MM.1S (cell line): ENCODE results near the gene NCOA3.

ENCODE experiments used
- DNase-seq: peaks from one replicate; pipeline ENCODE4 v3.0.0-alpha.2; 2015
- H2AFZ ChIP-seq: fragments of 300-600 bp; sonication (generic); 2 replicates; pipeline ENCODE4 v1.6.0; 2016; ENCODE audit warnings: antibody characterized with exemption, low read length
- H3F3A ChIP-seq: fragments of 300-600 bp; sonication (generic); 2 replicates; pipeline ENCODE4 v1.6.1; 2016; ENCODE audit warnings: mild to moderate bottlenecking, antibody characterized with exemption, low read length, moderate library complexity, mixed read lengths; ENCODE audit not compliant: insufficient read depth
- H3K27ac ChIP-seq: fragments of 300-600 bp; sonication (generic); 2 replicates; pipeline ENCODE4 v1.5.1; 2016; ENCODE audit warnings: mild to moderate bottlenecking, low read length
- H3K27me3 ChIP-seq: fragments of 300-600 bp; sonication (generic); replicated peaks from 2 replicates; pipeline ENCODE4 v1.6.0; 2016; ENCODE audit warnings: low read length; ENCODE audit not compliant: insufficient read depth
- H3K36me3 ChIP-seq: fragments of 300-600 bp; sonication (generic); replicated peaks from 2 replicates; pipeline ENCODE4 v1.6.1; 2016; ENCODE audit warnings: mild to moderate bottlenecking, low read length, mixed read lengths; ENCODE audit not compliant: insufficient read depth
- H3K4me1 ChIP-seq: fragments of 300-600 bp; sonication (generic); 2 replicates; pipeline ENCODE4 v1.6.1; 2016; ENCODE audit warnings: low read length, mixed read lengths
- H3K4me2 ChIP-seq: fragments of 300-600 bp; sonication (generic); 2 replicates; pipeline ENCODE4 v1.6.0; 2016; ENCODE audit warnings: low read depth, low read length
- H3K4me3 ChIP-seq: fragments of 300-600 bp; sonication (generic); 2 replicates; pipeline ENCODE4 v1.5.1; 2016; ENCODE audit warnings: low read length, mixed read lengths
- H3K79me2 ChIP-seq: fragments of 300-600 bp; sonication (generic); 2 replicates; pipeline ENCODE4 v1.6.1; 2016; ENCODE audit warnings: mixed run types, low read length, mixed read lengths
- H3K9ac ChIP-seq: fragments of 300-600 bp; sonication (generic); 2 replicates; pipeline ENCODE4 v1.6.1; 2016; ENCODE audit warnings: low read length, mixed read lengths
- H3K9me2 ChIP-seq: fragments of 300-600 bp; sonication (generic); replicated peaks from 2 replicates; pipeline ENCODE4 v1.6.1; 2016; ENCODE audit warnings: mild to moderate bottlenecking, low read length, mixed read lengths; ENCODE audit not compliant: insufficient read depth
- H3K9me3 ChIP-seq: fragments of 300-600 bp; sonication (generic); replicated peaks from 2 replicates; pipeline ENCODE4 v1.6.1; 2016; ENCODE audit warnings: mild to moderate bottlenecking, low read length, mixed read lengths; ENCODE audit not compliant: insufficient read depth
- H4K20me1 ChIP-seq: fragments of 300-600 bp; sonication (generic); 2 replicates; pipeline ENCODE4 v1.6.1; 2016; ENCODE audit warnings: mild to moderate bottlenecking, low read length, moderate library complexity, mixed read lengths; ENCODE audit not compliant: insufficient read depth
- EZH2 ChIP-seq: fragments of 300-600 bp; sonication (generic); optimal IDR thresholded peaks from 2 replicates; pipeline ENCODE3; 2017; ENCODE audit warnings: low read depth, mild to moderate bottlenecking, antibody characterized with exemption, low read length, mixed read lengths
- EZH2phosphoT487 ChIP-seq: fragments of 300-600 bp; sonication (generic); IDR thresholded peaks from 2 replicates; pipeline ENCODE4 v1.6.1; 2018; ENCODE audit warnings: antibody characterized with exemption, low read length
- TF ChIP-seq, protein P1 (sequence below): fragments of 300-600 bp; sonication (generic); IDR thresholded peaks from 2 replicates; pipeline ENCODE4 v1.5.1; 2016; ENCODE audit warnings: antibody characterized with exemption, low read length, mixed read lengths

NCOA3 gene

GRCh38 chr20:47677635-47678453 is 176.2 kb downstream of the NCOA3 start:
- Histone ChIP-seq H2AFZ (no peak overlapping the region), H3K4me2 (no peak overlapping the region)

GRCh38 chr20:47678536-47678935 is 176.8 kb downstream of the NCOA3 start:
- Histone ChIP-seq H3F3A (no peaks in the 10 kb centered on the region), H3K4me1 (no peaks in the 10 kb centered on the region), H3K9ac (no peak overlapping the region), H3K4me3 (no peak overlapping the region), H3K9me2 (no peaks in the 10 kb centered on the region), H3K36me3 (no peaks in the 10 kb centered on the region; the same call in none of the 2 replicates), H2AFZ (no peak overlapping the region), H3K79me2 (no peaks in the 10 kb centered on the region), H3K4me2 (no peak overlapping the region), H3K27ac (no peak overlapping the region), H4K20me1 (no peaks in the 10 kb centered on the region), H3K9me3 (no peaks in the 10 kb centered on the region), H3K27me3 (no peaks in the 10 kb centered on the region)
- no peak for TF ChIP-seq EZH2
- TF ChIP-seq, protein P1, sequence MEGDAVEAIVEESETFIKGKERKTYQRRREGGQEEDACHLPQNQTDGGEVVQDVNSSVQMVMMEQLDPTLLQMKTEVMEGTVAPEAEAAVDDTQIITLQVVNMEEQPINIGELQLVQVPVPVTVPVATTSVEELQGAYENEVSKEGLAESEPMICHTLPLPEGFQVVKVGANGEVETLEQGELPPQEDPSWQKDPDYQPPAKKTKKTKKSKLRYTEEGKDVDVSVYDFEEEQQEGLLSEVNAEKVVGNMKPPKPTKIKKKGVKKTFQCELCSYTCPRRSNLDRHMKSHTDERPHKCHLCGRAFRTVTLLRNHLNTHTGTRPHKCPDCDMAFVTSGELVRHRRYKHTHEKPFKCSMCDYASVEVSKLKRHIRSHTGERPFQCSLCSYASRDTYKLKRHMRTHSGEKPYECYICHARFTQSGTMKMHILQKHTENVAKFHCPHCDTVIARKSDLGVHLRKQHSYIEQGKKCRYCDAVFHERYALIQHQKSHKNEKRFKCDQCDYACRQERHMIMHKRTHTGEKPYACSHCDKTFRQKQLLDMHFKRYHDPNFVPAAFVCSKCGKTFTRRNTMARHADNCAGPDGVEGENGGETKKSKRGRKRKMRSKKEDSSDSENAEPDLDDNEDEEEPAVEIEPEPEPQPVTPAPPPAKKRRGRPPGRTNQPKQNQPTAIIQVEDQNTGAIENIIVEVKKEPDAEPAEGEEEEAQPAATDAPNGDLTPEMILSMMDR: no peak
- TF ChIP-seq EZH2phosphoT487: no peak
- no peak for DNase-seq

More at GRCh38 chr20:47677635-47678453, 176.2 kb downstream of the NCOA3 start:
- no peaks in the 10 kb centered on the region for H3K79me2 ChIP-seq
- H3K4me1 ChIP-seq: no peaks in the 10 kb centered on the region
- no peaks in the 10 kb centered on the region for H3K9me2 ChIP-seq
- H3K27me3 ChIP-seq: no peaks in the 10 kb centered on the region
- peak; percentile 13 for DNase-seq
- no peaks in the 10 kb centered on the region for H3F3A ChIP-seq
- no peak overlapping the region for H3K27ac ChIP-seq
- TF ChIP-seq EZH2phosphoT487: no peak
- TF ChIP-seq, protein P1: peak; percentile 66
- no peaks in the 10 kb centered on the region; the same call in 1 of the 2 replicates for H3K36me3 ChIP-seq
- H3K4me3 ChIP-seq: no peak overlapping the region
- no peaks in the 10 kb centered on the region for H3K9me3 ChIP-seq
- H3K9ac ChIP-seq: no peak overlapping the region
- no peaks in the 10 kb centered on the region for H4K20me1 ChIP-seq

GRCh38 chr20:47679462-47679861 is 177.8 kb downstream of the NCOA3 start:
- H3F3A ChIP-seq: no peaks in the 10 kb centered on the region
- H3K9me2 ChIP-seq: no peaks in the 10 kb centered on the region
- TF ChIP-seq EZH2phosphoT487 (no peak), EZH2 (no peak)
- TF ChIP-seq, protein P1: no peak
- no peak overlapping the region for H3K4me3 ChIP-seq
- no peaks in the 10 kb centered on the region for H3K9me3 ChIP-seq
- no peaks in the 10 kb centered on the region for H3K79me2 ChIP-seq
- no peak overlapping the region for H2AFZ ChIP-seq
- no peaks in the 10 kb centered on the region for H3K4me1 ChIP-seq
- H3K4me2 ChIP-seq: no peak overlapping the region
- H3K27me3 ChIP-seq: no peaks in the 10 kb centered on the region
- DNase-seq: no peak
- no peaks in the 10 kb centered on the region for H4K20me1 ChIP-seq
- H3K27ac ChIP-seq: no peak overlapping the region
- H3K36me3 ChIP-seq: no peaks in the 10 kb centered on the region; the same call in none of the 2 replicates
- H3K9ac ChIP-seq: no peak overlapping the region
